Measurements from ENCODE around the gene DIAPH2.

DNA sequence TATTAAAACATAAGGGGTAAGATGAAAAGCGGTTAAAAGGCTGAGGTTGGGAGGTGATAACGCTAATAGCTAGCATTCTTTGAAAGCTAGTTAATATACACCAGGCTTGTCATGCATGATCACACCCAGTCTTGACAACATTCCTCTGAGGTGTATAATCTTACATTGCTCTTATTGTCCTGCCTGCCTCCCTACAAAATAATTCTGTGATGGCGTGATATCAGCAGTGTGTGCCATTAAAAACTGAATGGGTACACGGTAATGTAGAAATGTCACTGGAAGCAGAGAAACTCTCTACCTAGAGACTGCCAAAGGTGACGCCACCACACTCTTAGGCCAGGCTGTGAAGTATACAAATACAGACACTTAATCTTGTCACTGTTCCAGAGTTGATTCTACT is 68.1 kb downstream of the DIAPH2 start:
- no peak for TF ChIP-seq POLR2A (IDR thresholded peaks at IDR 0.05; ENCODE audit: extremely low read depth, insufficient read length)
- TF ChIP-seq, protein P1, sequence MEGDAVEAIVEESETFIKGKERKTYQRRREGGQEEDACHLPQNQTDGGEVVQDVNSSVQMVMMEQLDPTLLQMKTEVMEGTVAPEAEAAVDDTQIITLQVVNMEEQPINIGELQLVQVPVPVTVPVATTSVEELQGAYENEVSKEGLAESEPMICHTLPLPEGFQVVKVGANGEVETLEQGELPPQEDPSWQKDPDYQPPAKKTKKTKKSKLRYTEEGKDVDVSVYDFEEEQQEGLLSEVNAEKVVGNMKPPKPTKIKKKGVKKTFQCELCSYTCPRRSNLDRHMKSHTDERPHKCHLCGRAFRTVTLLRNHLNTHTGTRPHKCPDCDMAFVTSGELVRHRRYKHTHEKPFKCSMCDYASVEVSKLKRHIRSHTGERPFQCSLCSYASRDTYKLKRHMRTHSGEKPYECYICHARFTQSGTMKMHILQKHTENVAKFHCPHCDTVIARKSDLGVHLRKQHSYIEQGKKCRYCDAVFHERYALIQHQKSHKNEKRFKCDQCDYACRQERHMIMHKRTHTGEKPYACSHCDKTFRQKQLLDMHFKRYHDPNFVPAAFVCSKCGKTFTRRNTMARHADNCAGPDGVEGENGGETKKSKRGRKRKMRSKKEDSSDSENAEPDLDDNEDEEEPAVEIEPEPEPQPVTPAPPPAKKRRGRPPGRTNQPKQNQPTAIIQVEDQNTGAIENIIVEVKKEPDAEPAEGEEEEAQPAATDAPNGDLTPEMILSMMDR (IDR thresholded peaks at IDR 0.05; ENCODE audit: low read depth, low read length) = no peak
- TF ChIP-seq, protein P2, sequence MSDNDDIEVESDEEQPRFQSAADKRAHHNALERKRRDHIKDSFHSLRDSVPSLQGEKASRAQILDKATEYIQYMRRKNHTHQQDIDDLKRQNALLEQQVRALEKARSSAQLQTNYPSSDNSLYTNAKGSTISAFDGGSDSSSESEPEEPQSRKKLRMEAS (IDR thresholded peaks at IDR 0.05; ENCODE audit: low read depth, low read length) = no peak

All from NB4 (cell line).